HG03135 (cell line): ENCODE data around the gene FBXL2.

ENCODE experiments used
- ATAC-seq: cut with Tn5 transposase; IDR thresholded peaks from one replicate; pipeline ENCODE4 v1.9.1; 2021; ENCODE audit warnings: mild to moderate bottlenecking, moderate library complexity; ENCODE audit not compliant: unreplicated experiment

Gene FBXL2, protein sequence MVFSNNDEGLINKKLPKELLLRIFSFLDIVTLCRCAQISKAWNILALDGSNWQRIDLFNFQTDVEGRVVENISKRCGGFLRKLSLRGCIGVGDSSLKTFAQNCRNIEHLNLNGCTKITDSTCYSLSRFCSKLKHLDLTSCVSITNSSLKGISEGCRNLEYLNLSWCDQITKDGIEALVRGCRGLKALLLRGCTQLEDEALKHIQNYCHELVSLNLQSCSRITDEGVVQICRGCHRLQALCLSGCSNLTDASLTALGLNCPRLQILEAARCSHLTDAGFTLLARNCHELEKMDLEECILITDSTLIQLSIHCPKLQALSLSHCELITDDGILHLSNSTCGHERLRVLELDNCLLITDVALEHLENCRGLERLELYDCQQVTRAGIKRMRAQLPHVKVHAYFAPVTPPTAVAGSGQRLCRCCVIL

DNA sequence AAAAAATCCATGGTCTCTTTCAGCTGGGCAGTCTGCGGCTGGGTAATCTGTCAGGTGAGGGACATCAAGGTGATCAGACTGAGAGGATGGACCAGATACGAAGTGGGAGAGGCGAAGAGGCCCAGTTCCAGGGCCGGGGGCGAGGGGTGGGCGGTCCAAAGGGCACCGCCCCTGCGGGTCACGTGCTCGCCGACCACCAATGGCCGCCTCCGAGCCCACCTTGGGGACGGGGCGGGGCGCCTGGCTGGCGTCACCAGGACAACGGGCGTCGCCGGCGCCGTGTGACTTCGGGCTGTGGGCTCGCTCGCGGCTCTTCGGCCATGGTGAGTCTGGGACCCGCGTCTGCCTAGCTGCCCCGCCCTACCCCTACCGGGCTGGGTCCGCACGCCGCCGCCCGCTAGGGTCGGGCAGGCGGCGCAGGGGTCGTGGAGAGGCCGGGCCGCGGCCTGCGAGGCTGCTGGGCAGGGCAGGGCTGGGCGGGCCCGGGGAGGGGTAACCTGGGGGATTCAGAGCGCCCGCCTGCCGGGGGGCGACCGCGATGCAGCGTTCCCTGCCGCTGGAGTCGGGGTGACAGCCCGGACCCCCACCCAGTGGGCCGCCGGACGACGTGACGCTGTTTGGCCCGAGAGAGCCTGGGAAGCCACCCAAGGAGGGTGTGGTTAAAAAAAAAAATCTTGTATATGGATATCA lies at the start of gene FBXL2:
Gene FBXL2 (plus strand): TSS at position 250 of the 690 bp plus-strand sequence. CDS start 71 bp downstream, at position 321.
- no peak for ATAC-seq

DNA sequence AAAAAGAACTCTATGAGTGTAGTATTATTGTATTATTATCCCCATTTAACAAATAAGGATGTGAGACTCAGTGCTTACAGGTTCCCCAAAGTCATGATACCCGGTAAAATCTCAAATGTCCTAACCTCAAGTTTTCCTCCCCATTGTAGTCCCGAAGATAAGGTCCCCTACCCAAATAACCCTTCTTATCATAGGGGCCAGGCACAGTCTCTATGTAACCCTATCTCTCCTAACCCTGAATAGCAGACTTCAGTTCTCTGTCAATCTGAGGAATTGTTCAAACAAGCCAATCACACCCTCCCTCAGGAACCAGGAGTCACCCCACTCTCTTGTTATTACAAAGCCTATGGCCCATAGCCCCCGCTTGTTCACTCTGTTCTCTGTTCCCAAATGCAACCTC lies 48.2 kb upstream of the FBXL2 start:
- no peak for ATAC-seq

DNA sequence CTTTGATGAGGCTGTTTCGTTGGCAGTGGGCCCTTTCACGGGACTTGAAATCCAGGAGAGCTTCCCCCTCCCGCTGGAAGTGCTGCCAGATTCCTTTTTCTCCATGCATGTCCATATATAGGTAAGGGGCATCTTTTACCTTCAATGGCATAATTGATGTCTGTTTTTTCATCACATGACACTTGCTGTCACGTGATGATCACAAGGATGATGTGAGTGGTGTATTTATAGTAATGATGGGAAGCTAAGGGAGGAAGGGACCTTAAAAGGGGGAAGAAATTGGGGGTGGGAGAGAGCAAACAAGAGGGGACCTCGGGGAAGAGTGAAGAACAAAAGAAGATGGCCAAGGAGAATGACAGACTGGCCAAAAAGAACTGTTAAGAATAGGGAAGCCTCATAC lies 47.3 kb upstream of the FBXL2 start:
- no peak for ATAC-seq

DNA sequence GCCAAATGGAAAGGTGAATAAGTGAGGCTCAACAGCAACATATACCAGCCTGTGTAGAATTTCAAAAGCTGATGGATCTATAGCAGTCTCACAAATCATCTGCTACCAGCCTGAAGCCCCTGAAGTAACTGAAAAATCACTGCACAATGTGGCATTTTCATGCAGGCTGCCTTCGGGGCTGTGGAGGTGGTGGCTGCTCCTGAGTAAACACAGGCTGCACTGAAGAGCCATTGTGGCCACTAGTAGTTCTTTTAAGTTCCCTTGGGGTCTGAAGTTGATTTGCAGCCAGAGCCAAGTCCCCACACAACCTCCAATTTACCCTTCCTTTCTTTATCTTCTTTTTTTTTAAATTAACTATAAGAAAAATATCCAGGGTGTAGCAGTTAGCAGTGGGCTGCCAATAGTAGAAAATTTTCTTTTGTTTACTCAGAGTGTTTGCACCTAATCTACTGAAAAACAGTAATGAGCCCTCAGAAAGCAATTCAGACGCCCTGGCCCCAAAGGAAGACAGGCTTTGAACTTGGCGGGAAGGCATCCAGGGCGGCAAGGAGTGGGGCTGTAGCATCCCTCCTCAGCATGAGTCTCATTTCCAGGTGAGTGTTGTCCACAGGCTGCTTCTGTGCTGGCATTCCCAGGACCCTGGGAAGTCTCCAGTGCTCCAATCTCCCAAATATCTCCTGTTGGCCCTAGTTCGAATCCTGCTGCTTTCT lies 45.3 kb upstream of the FBXL2 start:
- no peak for ATAC-seq

DNA sequence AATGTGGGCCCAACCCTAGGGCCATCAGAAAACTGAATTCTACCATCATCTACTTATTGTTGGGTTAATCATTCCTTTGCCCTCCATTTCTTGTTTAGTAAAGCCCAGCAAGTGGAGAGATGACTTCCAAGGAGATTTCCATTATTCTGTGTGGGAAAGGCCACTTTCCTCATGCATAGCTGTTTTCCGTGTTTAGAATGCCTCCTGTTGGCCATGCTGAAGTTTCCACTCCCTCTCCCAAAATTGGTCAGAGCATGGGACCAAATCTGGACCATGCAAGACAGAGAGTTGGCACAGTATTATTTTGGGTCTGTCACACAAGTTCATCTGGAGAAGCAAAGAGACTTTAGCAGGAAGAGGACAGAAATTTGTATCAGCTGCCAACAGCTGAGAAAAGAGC lies 43.4 kb upstream of the FBXL2 start:
- no peak for ATAC-seq

DNA sequence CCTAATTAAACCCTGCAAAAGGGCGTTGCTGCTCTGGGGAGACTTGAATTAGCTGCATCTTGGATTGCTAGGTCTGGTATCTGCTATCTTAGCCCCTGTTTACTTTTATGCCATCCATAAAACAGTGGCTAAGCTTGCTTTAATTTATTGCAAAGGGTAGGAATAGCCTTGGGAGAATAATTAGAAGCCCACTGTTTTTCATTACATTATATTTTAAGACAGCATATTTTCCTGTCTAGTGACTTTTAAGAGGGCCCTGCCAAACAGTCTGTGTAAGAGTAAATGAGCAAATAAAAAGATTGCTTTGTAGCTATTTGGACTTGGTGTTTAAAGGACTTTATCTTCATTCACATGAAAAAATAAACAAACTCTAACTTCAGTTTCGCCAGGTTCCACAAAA lies 41.2 kb upstream of the FBXL2 start:
- ATAC-seq, result no peak

DNA sequence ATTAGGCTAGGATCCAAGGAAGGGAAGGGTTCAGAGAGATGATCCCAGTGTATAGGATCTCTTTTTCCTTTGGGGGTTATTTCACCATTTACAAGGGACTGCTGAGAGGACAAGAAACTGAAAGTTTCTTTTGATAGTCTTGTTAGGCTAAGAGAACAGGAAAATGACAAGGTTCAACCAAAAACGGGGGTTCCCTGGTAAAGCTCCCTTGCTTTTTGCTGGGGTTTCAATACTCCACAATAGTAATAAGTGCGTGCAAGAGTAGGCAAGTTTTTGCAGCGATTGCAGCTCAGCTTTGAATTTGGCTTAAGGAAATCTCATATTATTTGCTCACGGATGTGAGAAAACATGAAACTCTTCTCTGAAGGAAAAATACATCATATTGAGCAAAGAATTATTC lies 39.8 kb upstream of the FBXL2 start:
- no peak for ATAC-seq

DNA sequence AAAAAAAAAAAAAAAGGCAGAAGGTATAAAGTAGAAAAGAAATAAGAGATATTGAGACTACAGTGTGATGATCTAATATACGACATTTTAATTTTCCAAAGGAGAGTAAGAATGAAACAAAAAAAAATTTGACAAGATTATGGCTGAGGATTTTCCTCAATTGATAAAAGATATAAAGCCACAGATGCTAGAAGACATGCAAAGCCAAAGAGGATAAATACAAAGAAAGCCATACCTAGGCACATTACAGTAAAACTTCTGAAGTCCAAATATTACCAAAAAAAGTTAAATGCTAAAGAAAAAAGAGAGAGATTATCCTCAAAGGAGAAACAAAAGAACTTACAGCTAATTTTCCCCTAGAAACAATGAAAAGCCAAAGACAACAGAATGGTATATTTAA lies 38.3 kb upstream of the FBXL2 start:
- no peak for ATAC-seq

DNA sequence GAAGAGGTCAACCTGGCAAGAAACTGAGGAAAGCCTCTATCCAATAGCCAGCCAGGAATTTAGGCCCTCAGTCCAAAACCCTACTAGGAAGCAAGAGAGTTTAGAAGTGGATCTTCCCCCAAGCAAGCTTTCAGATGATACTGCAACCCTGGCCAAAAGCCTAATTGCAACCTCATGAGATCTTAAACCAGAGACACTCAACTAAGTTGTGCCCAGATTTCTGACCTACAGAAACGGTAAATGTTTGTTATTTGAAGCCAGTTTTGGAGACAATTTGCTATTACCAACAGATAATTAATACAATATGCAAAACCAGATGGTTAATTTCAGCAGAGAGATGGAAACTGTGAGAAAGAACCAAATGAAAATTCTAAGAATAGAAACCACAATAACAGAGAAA lies 37.0 kb upstream of the FBXL2 start:
- ATAC-seq, result no peak

DNA sequence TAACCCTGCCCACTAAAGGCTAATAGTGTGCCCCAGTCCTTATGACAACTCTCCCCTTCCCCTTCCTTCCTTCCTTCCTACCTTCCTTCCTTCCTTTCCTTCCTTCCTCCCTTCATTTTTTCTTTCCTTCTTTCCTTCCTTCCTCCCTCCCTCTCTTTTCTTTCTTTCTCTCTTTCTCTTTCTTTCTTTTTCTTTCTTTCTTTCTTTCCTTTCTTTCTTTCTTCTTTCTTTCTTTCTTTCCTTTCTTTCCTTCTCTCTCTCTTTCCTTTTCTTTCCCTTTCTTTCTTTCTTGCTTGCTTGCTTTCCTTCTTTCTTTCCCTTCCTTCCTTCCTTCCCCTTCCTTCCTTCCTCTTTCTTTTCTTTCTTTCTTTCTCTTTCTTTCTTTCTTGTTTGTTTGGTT lies 30.5 kb upstream of the FBXL2 start:
- ATAC-seq, result no peak

DNA sequence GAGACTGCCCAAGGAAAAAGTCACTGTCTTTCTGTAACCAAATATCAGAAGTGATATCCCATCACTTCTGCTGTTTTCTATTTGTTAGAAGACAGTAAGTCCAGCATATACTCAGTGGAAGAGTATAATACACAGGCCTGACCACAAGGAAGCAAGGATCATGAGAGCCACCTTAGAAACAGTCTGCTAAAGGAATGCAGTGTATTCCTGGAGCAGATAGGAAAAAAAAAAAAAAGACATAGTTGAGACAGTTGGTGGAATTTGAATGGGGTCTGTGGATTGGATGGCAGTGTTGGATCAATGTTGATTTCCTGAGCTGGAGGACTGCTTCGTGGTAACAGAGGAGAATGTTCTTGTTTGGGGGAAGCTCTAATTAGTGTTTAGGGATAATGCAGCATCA lies 26.5 kb upstream of the FBXL2 start:
- ATAC-seq, result no peak

DNA sequence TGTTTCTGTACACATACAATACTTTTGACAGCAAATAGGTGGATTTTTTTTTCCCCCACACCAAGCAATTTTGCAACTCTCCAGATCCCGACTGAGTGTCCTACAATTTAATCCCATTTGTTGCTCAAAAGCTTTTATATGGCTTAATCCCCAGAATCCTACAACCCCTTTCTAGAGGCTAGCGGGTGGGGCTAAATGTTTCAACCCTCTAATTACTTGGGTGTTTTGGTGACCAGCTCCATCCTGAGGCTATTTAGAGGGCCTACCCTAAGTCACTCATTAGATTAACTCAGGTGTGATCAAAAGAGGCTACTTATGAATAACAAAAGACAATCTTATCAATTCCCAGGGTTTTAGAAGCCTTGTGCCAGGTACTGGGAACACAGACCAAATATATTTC lies 21.0 kb upstream of the FBXL2 start:
- ATAC-seq, result no peak

DNA sequence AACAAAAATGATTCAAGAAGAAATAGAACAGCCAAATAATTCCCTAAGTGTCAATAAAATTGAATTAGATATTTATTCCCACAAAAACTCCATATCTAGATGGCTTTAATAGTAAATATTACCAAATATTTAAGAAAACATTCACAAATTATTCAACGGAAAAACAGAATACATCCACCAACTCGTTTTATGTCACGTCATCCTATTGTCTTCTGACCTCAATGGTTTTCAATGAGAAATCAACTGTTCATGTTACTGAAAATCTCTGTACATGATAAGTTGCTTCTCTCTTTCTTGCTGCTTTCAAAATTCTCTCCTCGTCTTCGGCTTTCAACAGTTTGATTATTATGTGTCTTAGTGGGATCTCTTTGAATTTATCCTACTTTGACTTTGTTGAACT lies 17.1 kb upstream of the FBXL2 start:
- ATAC-seq, result no peak

DNA sequence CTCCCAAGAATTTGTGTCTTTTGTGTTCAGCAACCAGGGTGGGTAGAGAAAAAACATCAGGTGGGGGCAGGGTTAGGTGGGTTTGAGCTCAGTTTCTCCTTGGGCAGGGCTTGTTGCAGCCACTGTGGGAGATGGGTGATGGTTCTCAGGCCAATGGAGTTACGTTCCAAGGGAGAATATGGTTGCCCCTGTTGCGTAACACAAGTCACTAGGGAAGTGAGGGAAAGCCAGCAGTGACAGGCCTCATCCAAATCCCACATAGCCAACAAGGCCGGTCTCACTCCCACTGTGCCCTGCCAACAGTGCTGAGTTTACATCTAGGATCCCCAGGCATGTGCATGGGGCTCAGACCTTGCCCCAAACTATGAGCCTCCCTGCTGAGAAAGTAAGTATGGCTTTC lies 7.9 kb upstream of the FBXL2 start:
- ATAC-seq, result no peak

DNA sequence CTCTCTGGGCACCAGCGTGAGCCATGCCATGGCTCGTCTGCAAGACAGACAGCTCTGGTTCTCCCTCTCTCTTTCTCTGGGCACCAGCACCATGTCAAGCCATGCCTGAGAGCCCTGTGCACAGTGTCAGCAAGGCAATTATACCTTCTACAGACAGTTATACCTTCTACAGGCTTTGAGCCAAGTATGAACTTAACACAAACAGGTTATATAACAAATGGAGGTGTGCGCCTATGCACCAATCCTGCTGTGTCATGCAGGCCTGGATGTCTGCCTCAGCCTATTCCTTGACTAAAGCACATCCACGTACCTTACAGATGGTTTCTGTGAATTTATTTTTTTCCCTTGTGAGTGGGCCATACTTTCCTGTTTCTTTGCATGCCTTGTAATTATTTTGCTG lies 5.9 kb upstream of the FBXL2 start:
- ATAC-seq, result no peak

DNA sequence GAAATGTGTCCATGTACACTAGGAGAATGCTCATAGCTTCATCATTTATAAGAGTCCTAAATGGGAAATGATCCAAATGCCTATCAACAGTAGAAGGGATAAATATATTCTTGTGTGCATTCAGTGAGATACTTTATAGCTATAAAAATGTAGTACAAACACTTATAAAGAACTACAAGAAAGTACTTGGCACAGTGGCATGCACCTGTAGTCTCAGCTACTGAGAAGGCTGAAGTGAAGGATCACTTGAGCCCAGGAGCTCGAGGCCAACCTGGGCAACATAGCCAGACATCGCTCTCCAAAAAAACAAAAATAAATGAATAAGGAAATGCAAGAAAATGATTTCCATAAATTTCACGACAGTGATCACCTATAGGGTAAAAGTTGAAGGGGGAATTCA lies 3.6 kb upstream of the FBXL2 start:
- ATAC-seq, result no peak

DNA sequence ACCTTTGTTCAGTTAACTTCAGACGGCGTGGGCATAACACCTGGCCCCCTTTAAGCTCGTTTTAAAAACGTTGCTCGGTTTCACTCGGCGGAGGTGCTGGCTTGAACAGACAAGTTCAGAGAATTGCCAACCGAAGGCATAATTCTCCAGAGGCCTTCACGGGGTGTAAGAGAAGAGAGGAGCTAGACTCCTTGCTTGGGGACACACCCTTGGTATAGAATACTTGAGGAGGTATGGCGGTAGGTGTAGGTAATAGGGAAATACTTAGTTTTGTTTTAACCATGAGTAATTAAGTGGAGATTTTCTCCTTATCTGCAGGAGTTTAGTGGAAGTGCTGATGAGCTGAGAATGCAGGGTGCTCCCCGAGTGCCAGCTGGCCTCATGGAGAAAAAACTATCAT lies 921 bp downstream of the FBXL2 start:
- ATAC-seq, result no peak

DNA sequence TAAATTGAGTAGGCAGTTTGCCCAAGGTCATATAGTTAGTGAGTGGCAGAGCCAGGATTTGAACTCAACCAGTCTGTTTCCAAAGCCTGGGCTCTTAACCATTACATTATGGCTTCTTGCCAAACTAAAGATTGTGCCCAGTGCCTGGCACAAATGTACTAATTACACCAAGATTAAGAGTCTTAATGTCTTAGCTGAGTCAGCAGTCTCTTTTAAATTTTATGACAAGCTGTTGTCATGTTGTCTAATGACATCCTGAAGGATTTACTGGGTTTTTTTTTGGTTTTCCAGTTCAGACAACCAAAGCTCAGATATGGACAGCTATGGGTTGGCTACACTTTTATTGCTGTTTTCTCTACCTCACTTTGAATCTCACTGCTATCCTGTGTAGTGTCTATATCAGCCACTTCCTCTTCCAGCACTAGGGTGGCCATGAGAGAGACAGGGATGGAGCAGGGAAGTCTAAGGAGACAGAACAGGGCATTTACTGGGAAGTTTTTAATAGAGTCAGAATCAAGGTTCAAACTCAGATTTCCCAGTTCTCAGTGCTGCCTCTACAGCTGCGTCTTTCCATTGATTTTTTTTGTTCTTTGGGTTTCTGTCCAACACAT lies 10.5 kb downstream of the FBXL2 start:
- ATAC-seq, result no peak

DNA sequence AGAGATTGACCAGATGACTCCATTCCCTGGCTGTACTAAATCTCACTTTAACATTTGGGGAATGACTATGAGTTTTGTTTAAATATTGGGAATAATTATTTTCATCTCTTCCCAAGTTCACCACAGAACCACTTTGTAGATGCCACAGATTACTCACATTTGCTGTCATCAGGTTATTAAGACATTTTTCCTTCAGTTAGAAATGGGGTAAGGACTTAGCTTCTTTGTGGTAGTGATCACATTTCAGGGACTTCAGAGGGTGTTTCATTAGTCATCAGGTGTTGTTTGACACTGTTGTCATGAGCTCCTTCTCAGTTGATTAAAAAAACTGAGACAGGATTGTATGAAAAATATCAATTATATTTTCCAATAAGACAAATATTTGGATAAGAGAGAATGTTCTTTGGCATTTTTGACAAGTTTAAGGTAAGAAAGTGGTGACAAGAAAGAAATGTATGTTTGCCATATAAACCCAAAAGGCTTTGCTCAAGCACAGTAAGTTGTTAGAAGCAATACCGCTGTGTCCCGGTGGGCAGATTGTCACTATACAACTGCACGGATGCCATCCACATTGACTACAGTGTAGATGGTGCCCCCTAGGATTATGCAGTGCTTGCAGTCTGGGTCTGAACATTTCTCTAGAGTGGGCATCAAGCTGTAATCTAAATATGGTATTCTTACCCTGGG lies 22.3 kb downstream of the FBXL2 start:
- no peak for ATAC-seq

DNA sequence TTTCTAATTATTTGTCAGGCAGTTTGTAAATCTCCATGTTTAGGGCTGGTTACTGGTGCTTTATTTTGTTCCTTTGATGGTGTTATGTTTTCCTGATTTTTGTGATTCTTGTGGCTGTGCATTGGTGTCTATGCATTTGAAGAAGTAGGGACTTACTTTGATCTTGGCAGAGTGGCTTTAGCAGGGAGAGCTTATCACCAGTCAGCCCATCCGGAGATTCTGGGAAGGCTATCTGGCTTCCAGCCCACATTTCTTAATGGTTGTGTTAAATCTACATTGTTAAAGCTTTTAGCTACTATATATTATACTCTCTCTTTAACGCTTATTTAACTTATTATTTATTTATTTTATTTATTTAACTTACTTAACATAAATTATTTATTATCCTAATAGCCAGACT lies 35.1 kb downstream of the FBXL2 start:
- no peak for ATAC-seq

DNA sequence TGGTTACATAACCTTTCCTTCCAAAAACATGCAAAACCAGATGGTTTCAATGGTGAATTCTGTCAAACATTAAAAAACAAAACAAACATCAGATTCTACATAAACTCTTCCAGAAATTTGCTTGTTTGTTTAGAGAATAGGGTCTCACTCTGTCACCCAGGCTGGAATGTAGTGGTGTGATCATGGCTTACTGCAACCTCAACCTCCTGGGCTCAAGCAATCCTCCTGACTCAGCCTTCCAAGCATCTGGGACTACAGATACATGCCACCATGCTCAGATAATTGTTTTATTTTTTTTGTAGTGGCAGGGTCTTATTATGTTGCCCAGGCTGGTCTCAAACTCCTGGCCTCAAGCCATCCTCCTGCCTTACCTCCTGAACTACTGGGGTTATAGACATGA lies 36.1 kb downstream of the FBXL2 start:
- ATAC-seq, result no peak
